H1 (cell line): Measurements from ENCODE around the gene KRIT1. TPM values are rescaled to one million over a fixed set of nuclear protein-coding genes. Genes with fewer than 3 reads are reported as not detected.
"Not testable (repeated sequence)": the region's sequence is repeated elsewhere in the genome, so short reads cannot be mapped to it uniquely, and the experiment has no call there.

Experiments used
- CTCF ChIA-PET: fragments of 300-600 bp; sonication (Branson Sonifier 250); formaldehyde crosslinking; loops from one replicate; lab custom pipeline; 2021; ENCODE audit not compliant: partially characterized antibody; lab: Charles Lee
- POLR2A ChIA-PET: fragments of 300-600 bp; sonication (Branson Sonifier 250); formaldehyde crosslinking; loops from one replicate; lab custom pipeline; 2021; ENCODE audit warnings: inconsistent platforms; ENCODE audit not compliant: partially characterized antibody; lab: Charles Lee
- DNase-seq, 2 experiments: peaks; one replicate each; pipeline versions ENCODE4 v3.0.0 to v3.0.0-alpha.2; 2010 to 2022; ENCODE audit warnings: low spot score in 2 of 2, low read depth in 1 of 2, mixed read lengths in 1 of 2
- FAIRE-seq: peaks from 2 replicates; lab custom pipeline; 2011; peaks lifted over from hg19 to GRCh38; lab: Jason Lieb, UNC
- H2AFZ ChIP-seq: 2 replicates; pipeline ENCODE4 v1.8.1; 2012; ENCODE audit warnings: low read length, inconsistent platforms
- H2AK5ac ChIP-seq: 2 replicates; pipeline ENCODE4 v1.6.1; 2013; ENCODE audit warnings: low read depth, low read length
- H2BK120ac ChIP-seq: replicated peaks from 2 replicates; pipeline ENCODE3; 2013; ENCODE audit warnings: low read depth, low read length, inconsistent platforms
- H2BK12ac ChIP-seq: 2 replicates; pipeline ENCODE4 v1.6.1; 2013; ENCODE audit warnings: low read depth, low read length
- H2BK15ac ChIP-seq: 2 replicates; pipeline ENCODE4 v1.6.1; 2013; ENCODE audit warnings: low read length
- H2BK20ac ChIP-seq: 2 replicates; pipeline ENCODE4 v1.6.1; 2013; ENCODE audit warnings: low read length
- H2BK5ac ChIP-seq: 2 replicates; pipeline ENCODE4 v1.6.1; 2013; ENCODE audit warnings: low read depth, low read length
- H3K14ac ChIP-seq: 2 replicates; pipeline ENCODE4 v1.6.1; 2013; ENCODE audit warnings: inconsistent platforms; ENCODE audit not compliant: insufficient read length
- H3K18ac ChIP-seq: 2 replicates; pipeline ENCODE4 v1.6.1; 2013; ENCODE audit warnings: low read length; ENCODE audit errors: extremely low read depth
- H3K23ac ChIP-seq: 2 replicates; pipeline ENCODE4 v1.6.1; 2013; ENCODE audit warnings: inconsistent platforms; ENCODE audit not compliant: insufficient read length
- H3K23me2 ChIP-seq: 2 replicates; pipeline ENCODE4 v1.6.1; 2013; ENCODE audit warnings: low read depth, low read length
- H3K27ac ChIP-seq: 2 replicates; pipeline ENCODE4 v1.6.1; 2011; ENCODE audit warnings: low read depth, low read length, inconsistent platforms
- H3K27me3 ChIP-seq, 4 experiments: replicated peaks in 1 of 4; 1 replicate in 1 of 4; 2 replicates in 3 of 4; pipeline versions ENCODE4 v1.6.1 to v1.8.1; 2011 to 2013; ENCODE audit warnings: low read length in 3 of 4, mild to moderate bottlenecking in 3 of 4, inconsistent platforms in 2 of 4, mixed read lengths in 2 of 4, moderate library complexity in 1 of 4; ENCODE audit not compliant: control insufficient read depth in 3 of 4, insufficient read depth in 3 of 4; ENCODE audit errors: extremely low read depth in 1 of 4
- H3K36me3 ChIP-seq, 4 experiments: 2 replicates each; pipeline versions ENCODE4 v1.6.1 to v1.8.1; 2011 to 2013; ENCODE audit warnings: mild to moderate bottlenecking in 4 of 4, low read length in 3 of 4, moderate library complexity in 2 of 4, control low read depth in 1 of 4, inconsistent platforms in 1 of 4; ENCODE audit not compliant: insufficient read depth in 4 of 4, control insufficient read depth in 2 of 4
- H3K4ac ChIP-seq: replicated peaks from 2 replicates; pipeline ENCODE3; 2013; ENCODE audit warnings: low read length, low read depth, mixed read lengths, inconsistent platforms; ENCODE audit not compliant: insufficient read length
- H3K4me1 ChIP-seq, 4 experiments: replicated peaks in 1 of 4; 1 replicate in 1 of 4; 2 replicates in 3 of 4; pipeline versions ENCODE4 v1.6.1 to v1.8.1; 2011 to 2013; ENCODE audit warnings: low read length in 3 of 4, inconsistent platforms in 2 of 4, mixed read lengths in 1 of 4; ENCODE audit not compliant: insufficient read depth in 4 of 4, control insufficient read depth in 3 of 4
- H3K4me2 ChIP-seq, 2 experiments: 2 replicates each; pipeline versions ENCODE4 v1.6.1 to v1.8.1; 2011 to 2013; ENCODE audit warnings: low read depth in 2 of 2, low read length in 2 of 2, control low read depth in 1 of 2, inconsistent platforms in 1 of 2, mild to moderate bottlenecking in 1 of 2; ENCODE audit not compliant: insufficient read depth in 1 of 2
- H3K4me3 ChIP-seq, 4 experiments: fragments of 200-600, 300-600 bp in 1 of 4; sonication (generic), shearing (Covaris generic), sonication (Bioruptor Twin) in 1 of 4; 2 replicates each; pipeline versions ENCODE4 v1.5.1 to v1.8.1; 2011 to 2016; ENCODE audit warnings: low read length in 4 of 4, low read depth in 3 of 4, control low read depth in 2 of 4, inconsistent platforms in 2 of 4, mild to moderate bottlenecking in 2 of 4, mixed read lengths in 1 of 4, moderate library complexity in 1 of 4; ENCODE audit not compliant: insufficient read depth in 2 of 4; ENCODE audit errors: extremely low read depth in 1 of 4
- H3K56ac ChIP-seq: replicated peaks from 2 replicates; pipeline ENCODE3; 2013; ENCODE audit warnings: low read depth, mild to moderate bottlenecking, mixed read lengths, low read length, inconsistent platforms; ENCODE audit not compliant: insufficient read length
- H3K79me1 ChIP-seq: 2 replicates; pipeline ENCODE4 v1.6.1; 2013; ENCODE audit warnings: low read depth, low read length, control low read depth
- H3K79me2 ChIP-seq, 2 experiments: 2 replicates each; pipeline versions ENCODE4 v1.6.1 to v1.8.1; 2012 to 2013; ENCODE audit warnings: low read length in 2 of 2, mild to moderate bottlenecking in 2 of 2, inconsistent platforms in 1 of 2; ENCODE audit not compliant: insufficient read depth in 2 of 2, control insufficient read depth in 1 of 2
- H3K9ac ChIP-seq, 4 experiments: replicated peaks in 1 of 4; 1 replicate in 1 of 4; 2 replicates in 3 of 4; pipeline versions ENCODE4 v1.6.1 to v1.8.1; 2011 to 2013; ENCODE audit warnings: low read depth in 3 of 4, low read length in 3 of 4, control low read depth in 2 of 4, mild to moderate bottlenecking in 2 of 4, moderate library complexity in 2 of 4, inconsistent platforms in 1 of 4; ENCODE audit errors: extremely low read depth in 1 of 4
- H3K9me3 ChIP-seq, 2 experiments: 2 replicates each; pipeline versions ENCODE4 v1.6.1 to v1.8.1; 2012 to 2013; ENCODE audit warnings: mild to moderate bottlenecking in 2 of 2, moderate library complexity in 2 of 2, control low read depth in 1 of 2, inconsistent platforms in 1 of 2, low read depth in 1 of 2, low read length in 1 of 2, mixed read lengths in 1 of 2; ENCODE audit not compliant: insufficient read depth in 2 of 2
- H4K20me1 ChIP-seq, 2 experiments: replicated peaks in 1 of 2; 2 replicates each; pipeline versions ENCODE3 to v1.8.1; 2011 to 2013; ENCODE audit warnings: inconsistent platforms in 2 of 2, low read length in 2 of 2, mild to moderate bottlenecking in 1 of 2; ENCODE audit not compliant: insufficient read depth in 2 of 2, control insufficient read depth in 1 of 2
- H4K5ac ChIP-seq: 2 replicates; pipeline ENCODE4 v1.6.1; 2013; ENCODE audit warnings: low read length, low read depth, mixed read lengths, inconsistent platforms; ENCODE audit not compliant: insufficient read length
- H4K8ac ChIP-seq: 2 replicates; pipeline ENCODE4 v1.8.0; 2013; ENCODE audit warnings: mild to moderate bottlenecking, moderate library complexity, low read length, inconsistent platforms; ENCODE audit not compliant: insufficient read depth; ENCODE audit errors: extremely low read depth
- H4K91ac ChIP-seq: replicated peaks from 2 replicates; pipeline ENCODE3; 2013; ENCODE audit warnings: low read length, mixed read lengths, inconsistent platforms; ENCODE audit not compliant: insufficient read length
- WGBS, 2 experiments: shearing (Covaris generic) in 1 of 2; methylation state at CpG; one replicate each; pipeline versions ENCODE4 v1.1.6 to v1.1.7; 2013 to 2015; ENCODE audit warnings: low lambda C conversion rate in 2 of 2, mixed read lengths in 2 of 2, inconsistent platforms in 1 of 2, low coverage in 1 of 2, missing lambda C conversion rate in 1 of 2; ENCODE audit not compliant: insufficient replicate concordance in 2 of 2, insufficient coverage in 1 of 2, insufficient read length in 1 of 2; ENCODE audit errors: extremely low coverage in 1 of 2, missing lambda C conversion rate in 1 of 2; 5-methylcytosine and 5-hydroxymethylcytosine counted together
- polyA plus RNA-seq, 7 experiments: library from polyadenylated mRNA; depleted of rRNA in 3 of 7; stranded (reverse) in 5 of 7; unstranded in 2 of 7; fragments of >200 nt in 5 of 7; fragments of 200-250 nt in 2 of 7; gene quantifications; 1 replicate in 5 of 7; 2 replicates in 1 of 7; 4 replicates in 1 of 7; pipeline versions ENCODE4 v1.2.1 to v1.2.3, GENCODE V29; 2011 to 2013; ENCODE audit warnings: missing spikeins in 2 of 7, mixed read lengths in 2 of 7
- total RNA-seq: library from RNA; stranded (reverse); fragmentation: NEBNext Ultra II Directional; extraction: Animal tissue kit (Norgen Biotek cat#: 25700); gene quantifications from 2 replicates; pipeline ENCODE4 v1.2.1, GENCODE V29; 2021

The KRIT1 gene
- total and polyA plus RNA-seq, 2 of the 8 experiments (the other 6 are each of a cell fraction or from before 2014, with no cell fraction given), result 14.3 to 28.8 TPM

DNA sequence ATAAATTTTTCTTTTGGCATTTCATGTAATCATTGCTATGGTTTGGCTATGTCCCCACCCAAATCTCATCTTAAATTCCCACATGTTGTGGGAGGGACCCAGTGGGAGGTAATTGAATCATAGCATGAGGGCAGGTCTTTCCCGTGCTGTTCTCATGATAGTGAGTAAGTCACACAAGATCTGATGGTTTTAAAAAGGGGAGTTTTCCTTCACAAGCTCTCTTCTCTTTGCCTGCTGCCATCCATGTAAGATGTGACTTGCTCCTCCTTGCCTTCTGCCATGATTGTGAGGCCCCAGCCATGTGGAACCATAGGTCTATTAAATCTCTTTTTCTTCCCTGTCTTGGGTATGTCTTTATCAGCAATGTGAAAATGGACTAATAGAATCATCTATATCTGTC is 9.1 kb upstream of the KRIT1 start:
- H4K8ac ChIP-seq, H3K4me1 ChIP-seq, DNase-seq, H3K27me3 ChIP-seq, H3K9ac ChIP-seq, H2BK120ac ChIP-seq, H3K23me2 ChIP-seq, H2BK15ac ChIP-seq, FAIRE-seq, H4K91ac ChIP-seq, H2AFZ ChIP-seq, H3K56ac ChIP-seq, H4K5ac ChIP-seq, H2AK5ac ChIP-seq, H3K23ac ChIP-seq, H3K9me3 ChIP-seq, H4K20me1 ChIP-seq, H3K36me3 ChIP-seq, H2BK20ac ChIP-seq, H3K4me2 ChIP-seq, H2BK12ac ChIP-seq, H3K27ac ChIP-seq, H3K18ac ChIP-seq, H2BK5ac ChIP-seq, H3K79me1 ChIP-seq, H3K4ac ChIP-seq, H3K14ac ChIP-seq, H3K4me3 ChIP-seq: not testable (repeated sequence)
- 90% methylated on average over 1 of the region's 1 CpG; no CpG with 5 or more reads in 1 of the 2 experiments for WGBS, 2 experiments
- ChIA-PET POLR2A (interaction anchor here (1.7 kb wide), 1 partner anchor 9 kb away, joined by 4 read pairs; the partner anchor contains the start of genes ANKIB1 and KRIT1), CTCF (interaction anchor here (2.1 kb wide), 1 partner anchor 8 kb away, joined by 7 read pairs; no protein-coding TSS in a partner anchor)
- H3K79me2 ChIP-seq, result peaks cover 6 to 94% of the 10 kb centered on the region in 2 experiments
